Urinary bladder (tissue), 4 donors: ENCODE data around the gene USP20. TPM values are rescaled to one million over a fixed set of nuclear protein-coding genes. Genes with fewer than 3 reads are reported as not detected.

Source experiments
- DNase-seq: peaks from one replicate; pipeline ENCODE4 v3.0.0-alpha.2; 2015; ENCODE audit errors: extremely low spot score
- H3K27ac ChIP-seq: one replicate; pipeline ENCODE4 v1.5.1; 2013; ENCODE audit warnings: low read depth, mild to moderate bottlenecking, moderate library complexity
- H3K36me3 ChIP-seq: one replicate; pipeline ENCODE4 v1.6.1; 2013; ENCODE audit warnings: mild to moderate bottlenecking, moderate library complexity; ENCODE audit not compliant: insufficient read depth
- H3K4me1 ChIP-seq: one replicate; pipeline ENCODE4 v1.6.1; 2013; ENCODE audit warnings: mild to moderate bottlenecking, moderate library complexity; ENCODE audit not compliant: insufficient read depth
- H3K4me3 ChIP-seq: one replicate; pipeline ENCODE4 v1.5.1; 2013; ENCODE audit warnings: low read depth, low read length
- WGBS: extraction: QIAGEN DNeasy Blood & Tissue Kit; methylation state at CpG from one replicate; pipeline ENCODE4 v1.1.7; 2013; 5-methylcytosine and 5-hydroxymethylcytosine counted together
- polyA plus RNA-seq: library from polyadenylated mRNA; stranded (reverse); fragments of 200-250 nt; gene quantifications from one replicate; pipeline ENCODE4 v1.2.3, GENCODE V29; 2013
- total RNA-seq: library from RNA; depleted of rRNA; stranded (reverse); fragments of >200 nt; gene quantifications from one replicate; pipeline ENCODE4 v1.2.3, GENCODE V29; 2014
- donor health status: healthy with polysubstance abuse.
- donor health status: healthy.

USP20 gene
- total and polyA plus RNA-seq, 2 donors, result 7.7 to 38.7 TPM

DNA sequence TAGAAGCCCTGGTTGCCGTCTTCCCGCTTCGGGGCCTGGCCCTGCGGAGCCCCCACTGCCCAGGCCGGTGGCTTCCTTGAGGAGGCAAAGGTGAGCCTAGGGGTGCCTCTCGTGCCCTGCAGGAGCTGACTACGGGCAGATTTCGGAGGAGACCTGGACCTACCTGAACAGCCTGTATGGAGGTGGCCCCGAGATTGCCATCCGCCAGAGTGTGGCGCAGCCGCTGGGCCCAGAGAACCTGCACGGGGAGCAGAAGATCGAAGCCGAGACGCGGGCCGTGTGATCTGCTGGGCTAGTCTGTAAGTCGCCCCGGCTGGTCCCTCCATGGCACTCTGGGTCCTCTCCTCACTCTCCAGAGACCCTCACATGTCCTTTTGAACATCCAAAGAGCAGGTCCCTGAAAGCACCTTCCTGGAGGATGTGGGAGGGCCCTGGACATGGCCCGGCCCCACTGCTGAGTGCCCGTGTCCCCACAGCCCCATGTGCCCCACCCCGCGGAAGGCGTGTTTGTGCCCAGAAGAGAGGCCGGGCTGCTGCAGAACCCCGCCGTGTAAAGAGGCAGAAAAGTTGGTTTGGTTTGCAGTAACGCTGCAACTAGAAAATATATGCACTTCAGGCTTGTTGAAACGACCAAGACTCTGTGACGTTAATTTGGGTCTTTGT is 44.9 kb downstream of the USP20 start:
- DNase-seq, result no peak
- Histone ChIP-seq H3K36me3 (peaks cover 13% of the 10 kb centered on the region), H3K4me1 (no peaks in the 10 kb centered on the region), H3K27ac (no peak overlapping the region), H3K4me3 (no peak overlapping the region)
- WGBS, result 92% methylated on average over 31 of the region's 31 CpGs

DNA sequence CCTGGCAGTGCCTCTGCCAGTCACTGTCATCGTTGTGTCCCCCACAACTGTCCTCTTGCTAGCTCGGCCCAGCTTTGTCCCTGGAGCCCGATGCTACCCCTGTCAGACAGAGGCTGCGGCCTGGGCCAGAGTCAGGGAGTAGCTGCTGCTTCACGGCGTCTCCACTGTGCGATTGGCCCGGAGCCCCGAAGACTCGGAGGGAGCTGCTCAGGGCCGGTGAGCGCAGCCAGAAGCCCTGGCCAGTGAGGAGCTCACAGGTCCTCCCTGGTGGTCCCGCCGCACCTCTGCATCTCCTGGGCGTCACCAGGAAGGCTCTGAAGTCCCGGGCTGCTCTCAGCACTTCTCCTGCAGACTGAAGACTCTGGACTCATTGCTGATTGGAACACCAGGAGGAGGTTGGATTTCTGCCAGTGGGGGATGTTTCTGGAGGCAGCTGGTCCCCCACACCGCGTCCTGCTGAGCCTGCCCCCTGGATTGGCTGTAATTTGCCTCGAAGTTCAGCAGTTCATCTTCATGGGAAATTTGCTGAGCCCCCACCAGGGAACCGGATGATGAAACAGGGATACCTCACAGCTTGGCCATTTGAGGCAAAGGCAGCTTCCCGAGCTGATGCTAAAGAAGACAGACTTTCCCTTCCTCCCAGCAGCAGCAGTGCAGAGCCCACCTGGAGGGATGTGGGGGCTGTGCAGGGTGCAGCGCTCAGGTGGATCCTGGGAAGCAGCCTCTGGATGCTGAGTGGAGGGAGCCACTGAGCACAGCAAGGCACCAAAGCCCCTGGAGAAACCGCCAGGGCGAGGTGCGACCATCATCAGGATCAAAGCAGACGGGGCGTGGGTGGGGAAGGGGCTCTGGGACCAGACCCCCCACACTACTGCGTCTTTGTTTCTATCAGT is 45.6 kb downstream of the USP20 start:
- Histone ChIP-seq H3K27ac (no peak overlapping the region), H3K4me1 (no peaks in the 10 kb centered on the region), H3K36me3 (peaks cover 13% of the 10 kb centered on the region), H3K4me3 (no peak overlapping the region)
- no peak for DNase-seq
- WGBS, result 68% methylated on average over 28 of the region's 28 CpGs

DNA sequence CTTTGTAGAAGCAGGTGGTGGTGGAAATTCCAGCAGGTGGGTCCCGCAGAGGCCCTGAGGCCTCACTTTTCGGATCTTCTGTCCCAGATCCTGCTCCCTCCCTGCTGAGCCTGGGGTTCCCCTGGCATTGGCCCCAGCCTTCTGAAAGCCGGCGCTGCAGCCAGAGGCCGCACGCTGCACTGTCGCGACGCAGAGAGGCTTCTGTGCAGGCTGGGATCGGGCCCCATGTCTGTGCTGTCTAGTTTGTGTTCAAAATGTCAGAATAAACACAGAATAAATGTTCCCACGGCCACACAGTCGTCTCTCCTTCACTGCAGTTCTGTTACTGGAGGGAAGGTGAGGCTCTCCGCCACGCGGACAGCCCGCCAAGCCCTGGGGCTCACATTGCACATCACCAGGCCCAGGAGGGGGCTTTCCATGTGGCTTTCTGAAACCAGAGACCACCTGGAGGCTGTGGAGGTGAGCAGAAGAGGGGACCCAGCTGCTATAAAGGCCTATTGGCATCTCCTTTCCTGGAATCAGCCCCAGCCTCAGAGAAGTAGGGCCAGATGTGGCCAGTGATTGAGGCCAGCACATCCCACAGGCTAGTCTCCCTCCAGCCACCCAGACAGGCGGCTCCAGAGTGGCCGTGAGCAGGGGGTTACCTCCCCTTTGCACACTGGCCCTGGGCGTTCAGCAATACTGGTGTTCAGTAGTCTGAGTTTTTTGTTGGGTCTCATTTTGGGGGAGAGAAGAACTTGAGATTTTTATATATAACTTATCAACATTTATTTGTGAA is 46.5 kb downstream of the USP20 start:
- Histone ChIP-seq H3K27ac (no peak overlapping the region), H3K4me1 (no peaks in the 10 kb centered on the region), H3K36me3 (peaks cover 13% of the 10 kb centered on the region), H3K4me3 (no peak overlapping the region)
- 72% methylated on average over 19 of the region's 19 CpGs for WGBS
- no peak for DNase-seq

DNA sequence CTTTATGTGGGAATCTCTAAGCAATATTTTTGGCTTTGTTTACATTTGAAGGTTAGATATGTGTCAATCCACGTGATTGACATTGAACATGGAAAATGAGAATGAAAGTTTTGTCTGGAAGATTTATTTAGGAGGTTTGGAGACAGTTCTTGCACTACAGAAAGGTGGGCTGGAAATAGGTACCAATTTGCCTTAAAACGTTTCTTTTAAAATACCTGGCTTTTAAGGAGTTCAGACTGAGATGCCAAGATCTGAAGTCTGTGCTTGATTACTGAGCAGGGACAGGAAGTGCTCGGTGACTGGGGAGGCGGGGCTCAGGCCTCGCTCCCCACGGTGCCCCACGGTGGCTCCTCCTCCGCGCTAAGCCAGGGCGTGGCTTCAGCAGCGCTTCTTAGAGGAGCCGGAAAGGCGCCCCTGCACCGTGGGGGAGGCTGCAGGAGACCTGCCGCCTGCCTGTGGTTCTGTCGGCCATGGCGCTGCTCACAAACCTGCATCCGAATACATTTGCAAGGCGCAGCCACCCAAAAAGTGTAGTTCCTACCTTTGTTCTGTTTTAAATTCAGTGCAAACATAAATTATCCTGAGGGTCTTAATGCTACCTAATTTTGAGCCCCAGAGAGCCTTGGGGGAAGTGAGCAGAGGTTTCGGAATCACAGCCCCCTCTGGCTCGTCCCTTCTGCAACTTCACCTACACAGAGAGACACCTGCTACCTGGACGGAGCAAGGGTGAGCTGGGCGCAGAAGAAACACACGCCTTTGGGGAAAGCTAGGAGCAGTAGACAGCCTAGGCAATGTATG is 49.2 kb downstream of the USP20 start:
- Histone ChIP-seq H3K4me1 (no peaks in the 10 kb centered on the region), H3K27ac (no peak overlapping the region), H3K4me3 (peak overlapping the region; percentile 17), H3K36me3 (peaks cover 13% of the 10 kb centered on the region)
- WGBS, result 12% methylated on average over 24 of the region's 24 CpGs
- DNase-seq, result peak; percentile 51

DNA sequence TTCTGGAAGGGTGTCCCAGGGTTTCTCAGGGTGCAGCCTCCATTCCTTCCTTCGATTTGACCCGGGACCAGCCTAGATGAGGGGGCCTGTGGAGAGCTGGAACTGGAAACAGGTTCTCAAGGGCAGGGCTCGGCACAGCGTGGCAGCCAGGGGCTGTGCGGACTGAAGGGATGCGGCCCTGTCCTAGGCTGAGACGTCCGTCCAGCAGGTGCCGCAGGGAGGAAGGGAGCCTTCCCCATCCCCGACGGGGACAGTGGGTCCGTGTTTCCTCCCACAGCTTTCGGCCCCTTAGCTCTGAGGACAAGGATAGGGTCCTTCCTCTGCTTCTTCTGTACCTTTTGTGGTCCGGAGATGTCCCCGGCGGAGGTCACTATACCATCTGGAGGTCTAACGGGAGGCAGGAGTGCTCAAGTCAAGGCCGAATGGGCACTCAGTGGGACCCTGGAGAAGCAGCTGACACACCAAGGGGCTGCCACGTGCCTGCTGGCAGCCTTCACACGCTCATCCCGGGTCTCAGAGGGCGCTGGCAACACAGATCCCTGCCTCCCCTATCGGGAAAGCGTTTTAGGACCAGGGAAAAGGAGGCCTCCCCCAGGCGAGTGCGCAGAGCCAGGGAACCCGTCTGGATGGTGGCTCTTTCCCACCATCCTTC is 49.9 kb downstream of the USP20 start:
- peak overlapping the region; percentile 30 for H3K27ac ChIP-seq
- H3K4me3 ChIP-seq, result peak overlapping the region; percentile 17
- peaks cover 8% of the 10 kb centered on the region for H3K36me3 ChIP-seq
- WGBS, result 33% methylated on average over 27 of the region's 27 CpGs
- DNase-seq, result no peak
- H3K4me1 ChIP-seq, result no peaks in the 10 kb centered on the region

DNA sequence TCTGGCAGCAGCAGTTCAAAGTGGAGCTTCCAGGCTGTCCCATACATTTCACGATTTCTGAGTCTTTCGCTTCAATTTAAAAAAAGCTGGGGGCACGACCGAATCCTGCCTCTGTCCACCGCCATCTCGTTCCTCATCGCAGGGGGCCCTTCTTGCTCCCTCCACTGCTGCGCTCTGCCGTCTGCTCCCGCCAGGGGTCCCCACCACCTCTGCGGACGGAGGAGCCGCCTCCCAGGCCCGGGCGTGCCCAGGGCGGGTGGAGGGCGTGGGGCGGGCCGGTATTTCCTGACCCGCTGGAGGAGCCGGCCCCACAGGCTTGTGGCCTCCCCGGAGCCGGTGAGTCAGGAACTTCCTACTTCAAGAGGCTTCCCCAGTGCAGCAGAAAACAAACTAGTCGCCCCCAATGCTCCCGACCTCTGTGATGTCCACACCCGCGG is 50.4 kb downstream of the USP20 start:
- H3K36me3 ChIP-seq, result peaks cover 6% of the 10 kb centered on the region
- peak overlapping the region; percentile 22 for H3K4me3 ChIP-seq
- peak overlapping the region; percentile 73 for H3K27ac ChIP-seq
- peak; percentile 67 for DNase-seq
- 1% methylated on average over 27 of the region's 27 CpGs for WGBS
- H3K4me1 ChIP-seq, result no peaks in the 10 kb centered on the region

DNA sequence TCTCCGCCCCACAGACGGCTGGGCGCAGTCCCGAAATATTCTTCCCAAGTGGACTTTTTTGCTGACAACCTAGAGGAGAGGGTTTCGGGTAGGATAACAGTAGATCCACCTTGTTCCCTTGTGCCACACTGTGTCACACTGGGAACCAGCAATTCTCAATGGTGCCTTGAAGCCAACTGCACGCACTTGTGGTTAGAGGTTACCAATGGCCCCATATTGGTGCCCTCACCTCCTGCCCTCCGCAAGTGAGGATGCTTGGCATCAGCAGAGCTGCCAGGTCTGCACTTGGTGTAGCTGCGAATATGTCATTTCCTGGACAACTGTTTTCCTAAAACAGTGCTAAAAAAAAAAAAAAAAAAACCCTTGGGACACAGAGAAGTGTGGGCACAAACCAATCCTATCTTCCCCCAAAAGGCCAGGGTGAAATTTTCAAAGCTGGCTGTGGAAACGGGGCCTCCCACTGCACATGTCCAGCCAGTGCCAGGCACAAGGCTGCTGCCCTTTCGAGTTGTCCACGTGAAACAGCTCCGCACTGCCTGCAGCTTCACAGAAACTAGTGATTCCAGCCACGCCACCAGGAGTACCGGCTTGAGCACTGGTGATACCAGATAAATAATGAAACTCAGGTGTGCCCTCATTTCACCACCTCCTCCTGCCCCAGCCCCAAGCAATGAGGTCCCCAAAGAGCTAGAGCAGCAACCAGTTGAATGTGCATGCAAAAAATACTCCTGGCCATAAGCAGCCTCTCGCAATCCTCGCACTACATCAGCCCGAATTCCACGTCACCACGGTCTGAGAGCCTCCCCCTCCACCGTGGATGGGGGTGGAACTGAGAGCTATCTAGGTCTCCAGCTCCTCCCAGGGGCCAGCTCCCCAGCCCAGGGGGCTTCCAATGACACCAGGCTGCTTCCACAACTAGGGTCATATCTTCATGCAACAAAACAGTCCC is 51.2 kb downstream of the USP20 start:
- WGBS, result 62% methylated on average over 20 of the region's 20 CpGs

DNA sequence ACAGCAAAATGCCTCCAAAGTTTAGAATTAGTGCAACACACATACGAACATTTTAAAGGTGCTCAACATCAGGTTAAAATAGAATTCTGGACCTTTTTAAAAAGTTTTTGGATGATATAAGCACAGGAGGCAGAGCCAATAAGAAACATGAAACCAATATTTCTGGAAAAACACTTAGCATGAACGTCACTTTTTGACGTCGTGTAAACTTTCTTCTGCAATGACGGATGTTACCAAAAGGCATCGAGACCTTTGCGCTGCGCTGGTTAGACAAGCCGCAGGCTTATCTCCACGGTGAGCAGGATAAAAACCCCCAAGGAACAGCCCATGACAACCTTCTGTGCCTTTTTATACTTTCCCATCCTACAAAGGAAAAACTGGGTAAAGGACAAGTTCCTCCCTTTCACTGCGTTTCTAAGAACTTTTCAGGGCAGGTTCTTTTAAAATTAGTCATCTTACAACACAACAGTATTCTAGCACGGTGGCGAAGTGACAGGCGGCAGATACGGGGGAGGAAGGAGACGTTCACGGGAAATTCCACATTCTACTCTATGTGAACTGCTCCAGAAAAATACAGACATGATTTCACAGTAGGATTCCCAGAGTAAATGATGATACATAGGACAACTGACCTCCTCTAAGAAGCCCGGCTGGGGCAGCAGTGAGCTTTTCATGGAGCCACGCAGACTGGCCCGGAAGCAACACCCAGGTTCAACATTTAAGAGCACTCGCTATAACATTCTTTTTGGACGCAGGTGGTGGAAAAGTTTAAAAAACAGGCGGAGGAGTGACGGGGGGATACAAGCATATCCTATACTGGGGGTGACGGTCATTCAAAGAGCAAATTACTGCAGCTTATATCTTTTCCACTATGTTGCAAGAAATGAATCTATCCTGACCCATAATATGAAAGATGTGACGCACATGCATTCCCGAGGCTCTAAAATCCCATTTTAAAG is 52.4 kb downstream of the USP20 start:
- H3K4me1 ChIP-seq, result no peaks in the 10 kb centered on the region
- H3K36me3 ChIP-seq, result no peaks in the 10 kb centered on the region
- 66% methylated on average over 27 of the region's 27 CpGs for WGBS
- DNase-seq, result no peak
- peak overlapping the region; percentile 27 for H3K27ac ChIP-seq
- no peak overlapping the region for H3K4me3 ChIP-seq

More for the DNA sequence above, 51.2 kb downstream of the USP20 start:
- Histone ChIP-seq H3K27ac (peak overlapping the region; percentile 73), H3K4me3 (peak overlapping the region; percentile 22), H3K4me1 (no peaks in the 10 kb centered on the region), H3K36me3 (peaks cover 3% of the 10 kb centered on the region)
- no peak for DNase-seq

DNA sequence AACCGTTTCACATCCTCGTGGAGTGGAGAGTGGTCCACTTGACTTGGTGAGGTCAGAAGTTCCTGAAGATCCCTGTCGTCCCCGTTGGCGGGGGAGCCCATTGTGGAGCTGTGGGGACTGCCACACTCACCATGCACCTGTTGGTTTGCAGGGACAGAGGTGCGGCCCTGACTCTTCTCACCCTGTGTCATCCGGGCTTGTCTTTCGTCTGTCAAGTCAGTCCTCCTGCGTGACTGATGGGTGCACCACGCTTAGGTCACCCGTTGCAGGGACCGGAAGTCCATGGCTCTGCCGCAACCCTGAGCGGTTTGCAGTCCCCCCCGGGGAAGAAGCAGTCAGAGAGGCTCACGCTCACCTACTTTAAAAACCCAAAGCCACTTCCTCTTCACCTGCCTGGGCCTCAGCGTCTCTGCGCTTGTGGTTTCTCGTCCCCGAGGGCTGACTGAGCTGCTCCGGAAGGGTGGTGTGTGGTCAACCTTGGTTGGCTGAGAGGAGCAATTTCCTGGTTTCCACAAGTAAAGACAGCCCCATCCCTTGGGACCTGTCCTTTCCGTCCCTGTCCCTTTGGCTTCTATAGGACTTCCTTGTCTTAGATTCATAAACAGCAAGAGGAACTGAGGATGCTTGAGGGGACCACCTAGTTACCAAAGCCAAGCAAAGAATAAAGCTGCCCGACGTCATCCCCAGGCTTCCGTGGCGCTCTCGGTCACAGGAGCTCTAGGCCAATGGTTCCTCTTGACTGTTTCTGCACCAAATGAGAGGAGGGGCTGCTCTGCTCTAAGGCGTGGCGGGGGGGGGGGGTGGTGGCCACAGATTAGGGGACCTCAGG is 53.2 kb downstream of the USP20 start:
- WGBS, result 71% methylated on average over 29 of the region's 29 CpGs
- H3K36me3 ChIP-seq, result no peaks in the 10 kb centered on the region
- peak overlapping the region; percentile 27 for H3K27ac ChIP-seq
- DNase-seq, result no peak
- H3K4me3 ChIP-seq, result no peak overlapping the region
- no peaks in the 10 kb centered on the region for H3K4me1 ChIP-seq

DNA sequence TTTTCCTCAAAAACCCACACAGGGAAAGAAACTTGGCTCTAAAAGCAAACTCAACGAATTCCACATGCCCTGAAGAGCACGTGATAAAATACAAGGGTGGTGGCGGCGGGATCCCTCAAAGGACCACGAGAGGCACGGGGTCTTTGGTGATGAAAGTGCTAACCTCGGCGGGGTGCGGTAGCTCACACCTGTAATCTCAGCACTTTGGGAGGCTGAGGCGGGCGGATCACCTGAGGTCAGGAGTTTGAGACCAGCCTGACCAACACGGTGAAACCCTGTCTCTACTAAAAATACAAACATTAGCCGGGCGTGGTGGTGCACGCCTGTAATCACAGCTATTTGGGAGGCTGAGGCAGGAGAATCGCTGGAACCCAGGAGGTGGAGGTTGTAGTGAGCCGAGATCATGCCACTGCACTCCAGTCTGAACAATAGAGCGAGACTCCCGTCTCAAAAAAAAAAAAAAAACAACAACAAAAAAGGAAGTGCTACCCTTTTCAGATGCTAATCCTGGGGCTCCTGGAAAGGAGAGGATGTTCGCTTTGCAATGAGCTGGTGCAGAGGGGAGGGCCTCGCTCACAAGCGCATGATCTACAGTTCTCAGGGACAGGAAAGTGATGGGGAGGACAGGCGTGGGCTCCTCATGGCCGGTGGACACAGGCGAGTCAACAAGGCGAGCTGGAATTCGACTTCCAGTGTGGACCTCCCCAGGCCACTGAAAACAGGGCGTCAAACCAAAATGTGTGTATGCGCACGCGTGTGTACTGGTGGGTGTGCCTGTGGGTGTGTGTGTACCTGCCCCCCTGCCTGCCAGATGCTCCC is 54.1 kb downstream of the USP20 start:
- 86% methylated on average over 31 of the region's 31 CpGs for WGBS
- Histone ChIP-seq H3K4me1 (no peaks in the 10 kb centered on the region), H3K27ac (peak overlapping the region; percentile 3), H3K4me3 (no peak overlapping the region), H3K36me3 (no peaks in the 10 kb centered on the region)
- no peak for DNase-seq
